Lung (tissue), 12 donors: Measurements from ENCODE around the gene BOLA3. TPM values are rescaled to one million over a fixed set of nuclear protein-coding genes. Genes with fewer than 3 reads are reported as not detected.

Experiments used
- ATAC-seq: fragments of 200-7000 bp; cut with Tn5 transposase; one replicate; pipeline ENCODE4 v1.9.1; 2020; ENCODE audit warnings: moderate number of reproducible peaks; ENCODE audit not compliant: insufficient read depth, low FRiP score
- DNase-seq, 3 donors: peaks; one replicate each; pipeline ENCODE4 v3.0.0-alpha.2; 2013 to 2017
- H3K27ac ChIP-seq, 2 donors: one replicate each; pipeline ENCODE4 v1.5.1; 2013; ENCODE audit warnings: mild to moderate bottlenecking in 2 of 2, moderate library complexity in 2 of 2, control low read depth in 1 of 2, inconsistent platforms in 1 of 2, low read depth in 1 of 2, low read length in 1 of 2
- H3K27me3 ChIP-seq, 3 donors: one replicate each; pipeline ENCODE4 v1.5.1; 2013; ENCODE audit warnings: low read length in 2 of 3; ENCODE audit not compliant: control insufficient read depth in 3 of 3, insufficient read depth in 3 of 3
- H3K36me3 ChIP-seq, 4 donors: one replicate each; pipeline ENCODE4 v1.5.1; 2013; ENCODE audit warnings: low read length in 4 of 4, mild to moderate bottlenecking in 1 of 4, moderate library complexity in 1 of 4; ENCODE audit not compliant: control insufficient read depth in 4 of 4, insufficient read depth in 4 of 4
- H3K4me1 ChIP-seq, 5 donors: one replicate each; pipeline ENCODE4 v1.5.1; 2013; ENCODE audit warnings: low read length in 5 of 5, mild to moderate bottlenecking in 2 of 5, moderate library complexity in 1 of 5; ENCODE audit not compliant: control insufficient read depth in 5 of 5, insufficient read depth in 5 of 5
- H3K4me3 ChIP-seq: one replicate; pipeline ENCODE4 v1.5.1; 2013; ENCODE audit warnings: mild to moderate bottlenecking, control low read depth, moderate library complexity
- H3K9ac ChIP-seq, 2 donors: one replicate each; pipeline ENCODE4 v1.5.1; 2013; ENCODE audit warnings: low read length in 2 of 2, control low read depth in 1 of 2; ENCODE audit not compliant: insufficient read depth in 1 of 2
- H3K9me3 ChIP-seq, 4 donors: one replicate each; pipeline ENCODE4 v1.5.1; 2013; ENCODE audit warnings: low read length in 3 of 4, mild to moderate bottlenecking in 1 of 4, moderate library complexity in 1 of 4; ENCODE audit not compliant: control insufficient read depth in 4 of 4, insufficient read depth in 3 of 4
- WGBS, 2 donors: extraction: QIAGEN DNeasy Blood & Tissue Kit; methylation state at CpG; one replicate each; pipeline ENCODE4 v1.1.7; 2013; 5-methylcytosine and 5-hydroxymethylcytosine counted together
- polyA plus RNA-seq, 2 donors: library from polyadenylated mRNA; stranded (reverse); fragments of 200-250 nt; gene quantifications; one replicate each; pipeline ENCODE4 v1.2.1, GENCODE V29; 2013
- total RNA-seq, 2 donors: library from RNA; depleted of rRNA in 1 of 2; stranded (reverse); fragments of >200 nt in 1 of 2; gene quantifications; one replicate each; pipeline ENCODE4 v1.2.1, GENCODE V29; 2014 to 2021
- TF ChIP-seq, protein P1 (sequence below): IDR thresholded peaks from 2 replicates; pipeline ENCODE4 v1.5.1; 2012; ENCODE audit warnings: mild to moderate bottlenecking; ENCODE audit errors: control extremely low read depth, extremely low read depth
- donor health status: control.
- donor health status: control.
- donor health status: Bipolar disorder and iron deficiency.
- donor health status: healthy.
- donor health status: DM: yes; HTN: yes; CAD: no.

Gene BOLA3
- total and polyA plus RNA-seq, 4 donors: 12.0 to 64.5 (median 39.7) TPM

DNA sequence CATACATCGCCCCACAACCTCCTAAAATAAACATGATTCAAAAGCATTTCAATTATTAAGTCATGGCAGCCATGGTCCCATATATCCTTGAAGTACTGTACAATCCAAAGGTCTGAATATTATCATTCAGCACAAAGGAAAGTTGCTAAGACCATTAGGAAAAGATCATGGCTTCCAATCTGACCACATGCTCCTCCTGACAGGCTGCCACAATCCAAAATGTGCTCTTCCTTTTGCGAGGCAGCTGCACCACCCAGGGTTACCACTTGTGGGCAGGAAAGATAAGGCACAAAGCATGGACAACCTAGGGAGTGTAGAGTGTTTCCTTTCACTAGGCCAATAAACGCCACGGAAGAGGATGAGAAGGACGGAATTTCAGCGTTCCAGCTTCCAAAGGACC is 5.4 kb downstream of the BOLA3 start:
- TF ChIP-seq, protein P1, sequence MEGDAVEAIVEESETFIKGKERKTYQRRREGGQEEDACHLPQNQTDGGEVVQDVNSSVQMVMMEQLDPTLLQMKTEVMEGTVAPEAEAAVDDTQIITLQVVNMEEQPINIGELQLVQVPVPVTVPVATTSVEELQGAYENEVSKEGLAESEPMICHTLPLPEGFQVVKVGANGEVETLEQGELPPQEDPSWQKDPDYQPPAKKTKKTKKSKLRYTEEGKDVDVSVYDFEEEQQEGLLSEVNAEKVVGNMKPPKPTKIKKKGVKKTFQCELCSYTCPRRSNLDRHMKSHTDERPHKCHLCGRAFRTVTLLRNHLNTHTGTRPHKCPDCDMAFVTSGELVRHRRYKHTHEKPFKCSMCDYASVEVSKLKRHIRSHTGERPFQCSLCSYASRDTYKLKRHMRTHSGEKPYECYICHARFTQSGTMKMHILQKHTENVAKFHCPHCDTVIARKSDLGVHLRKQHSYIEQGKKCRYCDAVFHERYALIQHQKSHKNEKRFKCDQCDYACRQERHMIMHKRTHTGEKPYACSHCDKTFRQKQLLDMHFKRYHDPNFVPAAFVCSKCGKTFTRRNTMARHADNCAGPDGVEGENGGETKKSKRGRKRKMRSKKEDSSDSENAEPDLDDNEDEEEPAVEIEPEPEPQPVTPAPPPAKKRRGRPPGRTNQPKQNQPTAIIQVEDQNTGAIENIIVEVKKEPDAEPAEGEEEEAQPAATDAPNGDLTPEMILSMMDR: no peak
- no peaks in the 10 kb centered on the region for H3K27me3 ChIP-seq
- DNase-seq (no peak), ATAC-seq (no peak)
- H3K4me3 ChIP-seq: no peak overlapping the region
- H3K36me3 ChIP-seq: peaks cover 0 to 16% (median 2%) of the 10 kb centered on the region in 4 donors
- no peak overlapping the region for H3K27ac ChIP-seq
- 80 to 81% methylated on average over 6 of the region's 6 CpGs for WGBS, 2 donors
- H3K9me3 ChIP-seq: no peaks in the 10 kb centered on the region
- no peak overlapping the region for H3K9ac ChIP-seq
- H3K4me1 ChIP-seq: peaks cover 0 to 12% (median 8%) of the 10 kb centered on the region in 5 donors

DNA sequence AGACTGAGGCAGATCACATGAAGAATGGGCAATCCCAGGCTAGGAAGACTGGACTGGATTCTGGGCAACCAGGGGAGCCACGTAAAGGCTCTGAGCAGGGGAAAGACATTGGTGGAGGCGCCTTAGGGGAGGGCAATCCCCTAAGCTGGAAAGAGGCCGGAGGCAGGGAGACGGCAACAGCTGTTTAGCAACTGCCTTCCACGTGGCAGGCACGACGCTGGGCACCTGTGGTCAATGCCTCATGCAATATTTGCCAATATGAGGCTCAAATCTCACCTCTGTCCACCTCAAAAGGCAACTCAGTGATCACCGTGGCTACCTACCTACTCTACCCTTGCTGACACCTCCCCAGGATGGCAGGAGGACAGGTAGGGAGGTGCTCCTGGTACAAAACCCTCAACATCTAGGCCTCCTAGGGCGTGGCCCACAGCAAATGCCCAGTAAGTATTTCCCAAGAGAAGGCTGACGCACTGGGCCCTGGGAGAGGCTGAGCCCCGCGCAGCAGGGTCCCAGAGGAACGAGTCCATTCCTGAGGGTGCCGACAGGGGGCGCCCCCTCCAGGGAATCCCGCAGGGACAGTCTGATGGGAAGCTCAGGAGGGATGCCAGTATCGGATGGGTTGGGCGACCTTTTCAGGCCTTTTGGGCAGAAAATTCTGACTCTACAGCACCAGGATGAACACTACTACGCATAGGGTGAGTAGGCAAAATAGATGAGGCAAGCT is 8.9 kb downstream of the BOLA3 start:
- peaks cover 4 to 20% (median 6%) of the 10 kb centered on the region in 4 donors for H3K36me3 ChIP-seq
- WGBS, 2 donors: 90 to 91% methylated on average over 19 of the region's 19 CpGs
- no peak overlapping the region for H3K9ac ChIP-seq
- DNase-seq (no peak), ATAC-seq (no peak)
- no peaks in the 10 kb centered on the region for H3K27me3 ChIP-seq
- no peak overlapping the region for H3K27ac ChIP-seq
- H3K4me3 ChIP-seq: no peak overlapping the region
- TF ChIP-seq, protein P1: no peak
- no peaks in the 10 kb centered on the region for H3K4me1 ChIP-seq
- H3K9me3 ChIP-seq: no peaks in the 10 kb centered on the region

DNA sequence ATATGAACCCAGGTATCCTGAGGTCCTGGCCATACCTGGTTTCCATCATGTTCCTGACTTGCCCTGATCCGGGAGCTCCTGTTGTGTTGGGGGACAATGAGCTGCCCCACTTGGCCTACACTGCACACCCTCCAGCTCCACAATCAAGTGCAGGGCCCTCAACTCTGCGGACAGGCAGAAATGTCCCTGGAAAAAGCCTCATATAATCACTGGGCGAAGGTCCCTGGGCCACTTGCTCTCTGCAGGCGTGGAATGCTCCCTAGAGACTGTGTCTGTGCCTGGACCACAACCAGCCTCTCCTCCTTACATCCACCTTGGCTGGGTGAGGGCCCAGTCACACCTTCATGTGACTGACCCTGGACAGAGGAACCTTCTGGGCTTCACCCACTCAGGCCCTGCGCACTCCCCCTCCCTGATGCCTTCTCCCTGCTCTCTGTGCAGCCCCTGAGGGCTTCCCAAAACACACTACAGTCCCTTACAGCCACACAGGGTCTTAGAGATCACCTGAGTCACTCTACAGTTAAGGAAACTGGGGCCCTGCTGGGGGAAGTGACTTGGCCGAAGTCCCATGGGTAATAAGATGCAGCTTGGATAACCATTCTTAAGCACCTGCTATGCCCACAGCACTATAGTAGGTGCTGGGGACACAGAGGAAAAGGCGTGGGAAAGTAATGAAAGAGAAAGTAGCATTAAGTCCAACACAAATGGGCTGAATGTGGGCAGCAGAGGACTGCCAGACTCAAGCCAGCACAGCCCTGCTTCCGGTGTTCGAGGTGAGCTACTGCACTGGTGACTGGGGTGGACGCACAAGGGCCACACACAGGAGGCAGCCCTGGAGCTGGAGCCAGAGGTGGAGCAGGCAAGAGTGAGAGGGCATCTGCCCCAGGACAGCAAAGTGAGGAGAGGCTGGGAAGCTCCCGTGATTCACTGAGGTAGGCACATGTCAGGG is 9.8 kb downstream of the BOLA3 start:
- ATAC-seq: no peak
- Histone ChIP-seq H3K27ac (no peak overlapping the region), H3K9ac (no peak overlapping the region), H3K4me3 (no peak overlapping the region), H3K36me3 (peaks cover 4 to 20% (median 8%) of the 10 kb centered on the region in 4 donors), H3K4me1 (no peaks in the 10 kb centered on the region), H3K27me3 (no peaks in the 10 kb centered on the region), H3K9me3 (peaks cover 0 to 4% (median 0%) of the 10 kb centered on the region in 4 donors)
- 82 to 85% methylated on average over 11 of the region's 11 CpGs for WGBS, 2 donors
- TF ChIP-seq, protein P1: no peak
- no peak for DNase-seq
